K562 (cell line): ENCODE data around the gene STK25. TPM values are rescaled to one million over a fixed set of nuclear protein-coding genes. Genes with fewer than 3 reads are reported as not detected.

Experiments
- ASH1L ChIP-seq: fragments of 450-650 bp; IDR thresholded peaks from 2 replicates; pipeline ENCODE4 v1.6.1; 2018; ENCODE audit warnings: borderline replicate concordance, mild to moderate bottlenecking, low read depth; ENCODE audit not compliant: partially characterized antibody
- CHD1 ChIP-seq: fragments of 200-600 bp; sonication (generic); IDR thresholded peaks from one replicate; pipeline ENCODE4 v1.6.1; 2012; ENCODE audit warnings: mild to moderate bottlenecking, moderate library complexity, low read length, inconsistent platforms
- KLF1 ChIP-seq: fragments of 450-650 bp; IDR thresholded peaks from 2 replicates; pipeline ENCODE4 v1.6.1; 2016; ENCODE audit warnings: missing genetic modification characterization, missing compliant biosample characterization
- MEIS2 ChIP-seq: fragments of 450-650 bp; IDR thresholded peaks from 2 replicates; pipeline ENCODE4 v1.6.1; 2014; ENCODE audit warnings: mild to moderate bottlenecking; ENCODE audit not compliant: partially characterized antibody
- MTA3 ChIP-seq: fragments of 450-650 bp; formaldehyde crosslinking; IDR thresholded peaks from 2 replicates; pipeline ENCODE4 v1.6.1; 2017; ENCODE audit warnings: mild to moderate bottlenecking, borderline replicate concordance
- MXI1 ChIP-seq: IDR thresholded peaks from 2 replicates; pipeline ENCODE4 v1.6.1; 2011; ENCODE audit warnings: low read depth, mild to moderate bottlenecking, improper control_type of control experiment, low read length
- NFE2 ChIP-seq: IDR thresholded peaks from 2 replicates; pipeline ENCODE4 v1.6.1; 2014; ENCODE audit warnings: antibody characterized with exemption, low read depth
- NONO ChIP-seq, 2 experiments: fragments of 200-400 bp in 1 of 2; fragments of 450-650 bp in 1 of 2; formaldehyde crosslinking in 1 of 2; IDR thresholded peaks; 2 replicates each; pipeline ENCODE4 v1.6.1; 2017; ENCODE audit warnings: low read depth in 2 of 2, mild to moderate bottlenecking in 2 of 2, moderate library complexity in 2 of 2, low read length in 1 of 2
- PHB2 ChIP-seq: fragments of 450-650 bp; IDR thresholded peaks from 2 replicates; pipeline ENCODE4 v1.6.1; 2017; ENCODE audit warnings: low read depth
- PHF8 ChIP-seq: fragments of 200-600 bp; sonication (generic); IDR thresholded peaks from 2 replicates; pipeline ENCODE4 v1.6.1; 2012; ENCODE audit warnings: mixed run types, mild to moderate bottlenecking, inconsistent platforms, low read length, moderate library complexity, borderline replicate concordance
- RFX1 ChIP-seq: fragments of 450-650 bp; IDR thresholded peaks from 2 replicates; pipeline ENCODE4 v1.6.1; 2016; ENCODE audit warnings: mild to moderate bottlenecking, moderate library complexity
- RFX5 ChIP-seq: IDR thresholded peaks from 2 replicates; pipeline ENCODE4 v1.6.1; 2011; ENCODE audit warnings: low read depth, mild to moderate bottlenecking, improper control_type of control experiment, low read length
- SMARCC2 ChIP-seq: fragments of 450-650 bp; IDR thresholded peaks from 2 replicates; pipeline ENCODE4 v1.6.1; 2017; ENCODE audit warnings: antibody characterized with exemption, moderate library complexity, mild to moderate bottlenecking, low read depth
- SRSF1 ChIP-seq: fragments of 200-400 bp; formaldehyde crosslinking; IDR thresholded peaks from 2 replicates; pipeline ENCODE4 v1.6.1; 2017; ENCODE audit warnings: mild to moderate bottlenecking, low read depth, low read length, moderate library complexity
- TAF1 ChIP-seq: IDR thresholded peaks from 2 replicates; pipeline ENCODE4 v1.6.1; 2011; ENCODE audit warnings: mild to moderate bottlenecking, low read length, moderate library complexity; ENCODE audit not compliant: insufficient read depth, control insufficient read depth, severe bottlenecking; ENCODE audit errors: extremely low read depth
- TCF7L2 ChIP-seq: fragments of 150-350 bp; IDR thresholded peaks from 2 replicates; pipeline ENCODE4 v1.6.1; 2016; ENCODE audit warnings: low read depth, mild to moderate bottlenecking, low read length, moderate library complexity
- ZNF311 ChIP-seq: fragments of 250-450 bp; sonication (Bioruptor Pico); IDR thresholded peaks from 2 replicates; pipeline ENCODE4 v1.4.0; 2020; ENCODE audit warnings: mild to moderate bottlenecking, moderate library complexity
- ZNF668 ChIP-seq: fragments of 250-450 bp; sonication (Bioruptor Pico); IDR thresholded peaks from 2 replicates; pipeline ENCODE4 v1.8.0; 2022; ENCODE audit warnings: mild to moderate bottlenecking, inconsistent platforms
- polyA plus RNA-seq, 8 experiments: library from polyadenylated mRNA; depleted of rRNA in 4 of 8; stranded (reverse) in 5 of 8; unstranded in 3 of 8; fragments of >200 nt; fragmentation: Nextera tagmentation in 2 of 8; fragmentation: Illumina TruSeq in 1 of 8; extraction: Ambion mirVana in 2 of 8; extraction: Trizol in 1 of 8; gene quantifications; 2 replicates each; pipeline versions ENCODE4 v1.2.1 to v1.2.3, GENCODE V29; 2011 to 2014; ENCODE audit warnings: inconsistent platforms in 1 of 8, missing spikeins in 1 of 8
- total RNA-seq, 7 experiments: library from RNA; depleted of rRNA in 6 of 7; stranded (reverse); fragments of >200 nt in 6 of 7; fragmentation: Illumina TruSeq in 2 of 7; extraction: Trizol in 2 of 7; gene quantifications; 2 replicates each; pipeline versions ENCODE4 v1.2.1 to v1.2.3, GENCODE V29; 2011 to 2021; ENCODE audit warnings: low replicate concordance in 1 of 7
- TF ChIP-seq, protein P1 (sequence below): fragments of 450-650 bp; formaldehyde crosslinking; IDR thresholded peaks from 2 replicates; pipeline ENCODE4 v1.4.0; 2020; ENCODE audit warnings: mild to moderate bottlenecking, moderate library complexity
- TF ChIP-seq, protein P2 (sequence below): fragments of 250-450 bp; sonication (Bioruptor Pico); IDR thresholded peaks from 2 replicates; pipeline ENCODE4 v1.5.0; 2020; ENCODE audit warnings: mild to moderate bottlenecking
- TF ChIP-seq, protein P3 (sequence below): fragments of 450-650 bp; formaldehyde crosslinking; IDR thresholded peaks from 2 replicates; pipeline ENCODE4 v1.4.0; 2020; ENCODE audit warnings: mild to moderate bottlenecking, moderate library complexity
- TF ChIP-seq, protein P4 (sequence below): sonication (generic); formaldehyde crosslinking; IDR thresholded peaks from 2 replicates; pipeline ENCODE4 v1.8.1; 2023; ENCODE audit warnings: mild to moderate bottlenecking, missing genetic modification reagents

Gene STK25
- total and polyA plus RNA-seq, 9 of the 15 experiments (the other 6 are each of a cell fraction or from before 2014, with no cell fraction given), result 5.4 to 177 (median 116) TPM

DNA sequence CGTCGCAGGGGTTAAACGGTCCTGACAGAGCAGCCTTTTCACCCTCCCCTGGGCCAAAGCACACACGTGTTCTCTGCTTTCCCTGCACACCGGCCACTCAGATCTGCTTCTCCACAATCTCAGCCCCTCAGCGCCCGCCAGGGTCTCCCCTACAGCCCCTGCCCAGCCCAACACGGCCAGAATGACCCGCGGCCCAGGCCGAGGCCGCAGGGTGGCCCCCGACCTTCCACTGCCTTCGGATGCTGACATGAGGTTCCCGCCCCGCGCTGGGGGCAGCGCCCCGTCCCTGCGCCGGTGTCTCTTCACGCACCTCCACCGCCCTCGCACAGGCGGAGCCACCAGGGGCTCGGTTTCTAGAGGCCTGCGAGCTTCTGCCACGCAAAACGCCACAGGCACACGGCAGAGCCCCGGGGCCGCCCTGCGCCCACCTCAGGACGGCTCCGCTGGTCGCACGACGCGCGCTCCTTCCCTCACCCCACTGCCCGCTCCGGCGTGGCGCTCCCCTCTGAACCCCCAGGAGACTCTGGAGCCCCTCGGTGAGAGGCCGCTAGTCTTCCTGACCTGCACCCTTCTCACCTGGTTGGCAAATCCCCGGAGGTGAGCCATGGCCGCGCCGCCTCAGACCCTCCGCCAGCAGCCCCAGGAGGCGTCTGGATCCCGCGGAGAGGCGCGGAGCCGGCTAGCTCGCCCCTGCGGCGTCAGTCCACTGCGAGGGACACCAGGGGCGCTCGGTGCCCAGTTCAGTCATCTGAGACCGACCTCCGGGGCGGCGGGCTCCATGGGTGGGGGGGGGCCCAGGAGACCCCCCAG, 749 bp downstream of the STK25 start (continued):
- TF ChIP-seq ZNF311 (CRISPR knock-in tag) (no peak), MXI1 (no peak), KLF1 (tag) (no peak), RFX5 (no peak), SRSF1 (no peak), ASH1L (no peak), PHF8 (no peak), ZNF668 (CRISPR knock-in tag) (no peak), NFE2 (no peak), RFX1 (no peak), CHD1 (no peak), MTA3 (peak; percentile 29; the same call in 1 of the 2 replicates), TCF7L2 (no peak), PHB2 (no peak), NONO (IDR thresholded peaks at IDR 0.05; ENCODE audit: low read depth in 2 of 2, low read length in 1 of 2) (no peak), SMARCC2 (no peak), TAF1 (peak; percentile 12), MEIS2 (no peak)
- TF ChIP-seq, protein P1, sequence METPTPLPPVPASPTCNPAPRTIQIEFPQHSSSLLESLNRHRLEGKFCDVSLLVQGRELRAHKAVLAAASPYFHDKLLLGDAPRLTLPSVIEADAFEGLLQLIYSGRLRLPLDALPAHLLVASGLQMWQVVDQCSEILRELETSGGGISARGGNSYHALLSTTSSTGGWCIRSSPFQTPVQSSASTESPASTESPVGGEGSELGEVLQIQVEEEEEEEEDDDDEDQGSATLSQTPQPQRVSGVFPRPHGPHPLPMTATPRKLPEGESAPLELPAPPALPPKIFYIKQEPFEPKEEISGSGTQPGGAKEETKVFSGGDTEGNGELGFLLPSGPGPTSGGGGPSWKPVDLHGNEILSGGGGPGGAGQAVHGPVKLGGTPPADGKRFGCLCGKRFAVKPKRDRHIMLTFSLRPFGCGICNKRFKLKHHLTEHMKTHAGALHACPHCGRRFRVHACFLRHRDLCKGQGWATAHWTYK (CRISPR knock-in tag), result no peak
- TF ChIP-seq, protein P2, sequence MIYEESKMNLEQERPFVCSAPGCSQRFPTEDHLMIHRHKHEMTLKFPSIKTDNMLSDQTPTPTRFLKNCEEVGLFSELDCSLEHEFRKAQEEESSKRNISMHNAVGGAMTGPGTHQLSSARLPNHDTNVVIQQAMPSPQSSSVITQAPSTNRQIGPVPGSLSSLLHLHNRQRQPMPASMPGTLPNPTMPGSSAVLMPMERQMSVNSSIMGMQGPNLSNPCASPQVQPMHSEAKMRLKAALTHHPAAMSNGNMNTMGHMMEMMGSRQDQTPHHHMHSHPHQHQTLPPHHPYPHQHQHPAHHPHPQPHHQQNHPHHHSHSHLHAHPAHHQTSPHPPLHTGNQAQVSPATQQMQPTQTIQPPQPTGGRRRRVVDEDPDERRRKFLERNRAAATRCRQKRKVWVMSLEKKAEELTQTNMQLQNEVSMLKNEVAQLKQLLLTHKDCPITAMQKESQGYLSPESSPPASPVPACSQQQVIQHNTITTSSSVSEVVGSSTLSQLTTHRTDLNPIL (CRISPR knock-in tag), result no peak
- TF ChIP-seq, protein P3, sequence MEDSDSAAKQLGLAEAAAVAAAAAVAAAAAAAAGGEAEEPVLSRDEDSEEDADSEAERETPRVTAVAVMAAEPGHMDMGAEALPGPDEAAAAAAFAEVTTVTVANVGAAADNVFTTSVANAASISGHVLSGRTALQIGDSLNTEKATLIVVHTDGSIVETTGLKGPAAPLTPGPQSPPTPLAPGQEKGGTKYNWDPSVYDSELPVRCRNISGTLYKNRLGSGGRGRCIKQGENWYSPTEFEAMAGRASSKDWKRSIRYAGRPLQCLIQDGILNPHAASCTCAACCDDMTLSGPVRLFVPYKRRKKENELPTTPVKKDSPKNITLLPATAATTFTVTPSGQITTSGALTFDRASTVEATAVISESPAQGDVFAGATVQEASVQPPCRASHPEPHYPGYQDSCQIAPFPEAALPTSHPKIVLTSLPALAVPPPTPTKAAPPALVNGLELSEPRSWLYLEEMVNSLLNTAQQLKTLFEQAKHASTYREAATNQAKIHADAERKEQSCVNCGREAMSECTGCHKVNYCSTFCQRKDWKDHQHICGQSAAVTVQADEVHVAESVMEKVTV (CRISPR knock-in tag), result no peak
- TF ChIP-seq, protein P4, sequence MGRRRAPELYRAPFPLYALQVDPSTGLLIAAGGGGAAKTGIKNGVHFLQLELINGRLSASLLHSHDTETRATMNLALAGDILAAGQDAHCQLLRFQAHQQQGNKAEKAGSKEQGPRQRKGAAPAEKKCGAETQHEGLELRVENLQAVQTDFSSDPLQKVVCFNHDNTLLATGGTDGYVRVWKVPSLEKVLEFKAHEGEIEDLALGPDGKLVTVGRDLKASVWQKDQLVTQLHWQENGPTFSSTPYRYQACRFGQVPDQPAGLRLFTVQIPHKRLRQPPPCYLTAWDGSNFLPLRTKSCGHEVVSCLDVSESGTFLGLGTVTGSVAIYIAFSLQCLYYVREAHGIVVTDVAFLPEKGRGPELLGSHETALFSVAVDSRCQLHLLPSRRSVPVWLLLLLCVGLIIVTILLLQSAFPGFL (CRISPR knock-in tag), result no peak
